HG02981 (cell line): ENCODE data around the gene TBXA2R.
"Not testable (repeated sequence)": the region's sequence is repeated elsewhere in the genome, so short reads cannot be mapped to it uniquely, and the experiment has no call there.

Source experiments
- ATAC-seq: cut with Tn5 transposase; IDR thresholded peaks from one replicate; pipeline ENCODE4 v1.9.1; 2021; ENCODE audit warnings: mild to moderate bottlenecking, moderate library complexity; ENCODE audit not compliant: unreplicated experiment

TBXA2R gene

GRCh38 chr19:3584036-3584802 lies 22.5 kb downstream of the TBXA2R start:
- not testable (repeated sequence) for ATAC-seq

- not testable (repeated sequence) for ATAC-seq
Measured at GRCh38 chr19:3581792-3582191, 24.9 kb downstream of the TBXA2R start.

DNA sequence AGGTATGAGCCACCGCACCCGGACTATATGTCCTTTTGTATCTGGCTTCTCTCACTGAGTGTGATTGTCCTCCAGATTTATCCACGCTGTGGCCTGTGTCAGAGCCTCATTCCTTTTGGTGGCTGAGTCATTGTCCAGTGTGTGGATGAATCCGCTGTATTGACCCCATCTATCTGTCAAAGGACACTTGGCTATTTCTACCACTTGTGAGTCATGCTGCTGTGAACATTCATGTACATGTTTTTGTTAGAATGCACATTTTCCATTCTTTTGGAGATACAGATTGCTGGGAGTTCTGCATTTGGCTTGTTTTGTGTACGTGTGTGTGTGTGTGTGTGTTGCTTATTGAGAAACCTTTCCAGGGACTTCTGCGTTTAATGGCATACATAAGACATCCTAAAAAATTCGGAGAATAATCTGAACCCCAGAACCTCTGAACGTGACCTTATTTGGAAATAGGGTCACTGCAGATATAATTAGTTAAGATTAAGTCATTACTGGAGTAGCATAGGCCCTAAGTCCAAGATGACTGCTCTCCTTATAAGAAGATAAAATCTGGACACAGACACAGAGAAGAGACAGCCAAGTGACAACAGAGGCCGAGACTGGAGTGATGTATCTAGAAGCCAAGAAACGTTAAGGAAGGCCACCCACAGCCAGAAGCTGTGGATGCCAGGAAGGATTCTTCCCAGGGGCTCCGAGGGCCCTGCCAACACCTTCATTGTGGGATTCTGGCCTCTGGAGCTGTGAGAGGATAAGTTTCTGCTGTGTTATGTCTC lies 26.3 kb downstream of the TBXA2R start:
- no peak for ATAC-seq

DNA sequence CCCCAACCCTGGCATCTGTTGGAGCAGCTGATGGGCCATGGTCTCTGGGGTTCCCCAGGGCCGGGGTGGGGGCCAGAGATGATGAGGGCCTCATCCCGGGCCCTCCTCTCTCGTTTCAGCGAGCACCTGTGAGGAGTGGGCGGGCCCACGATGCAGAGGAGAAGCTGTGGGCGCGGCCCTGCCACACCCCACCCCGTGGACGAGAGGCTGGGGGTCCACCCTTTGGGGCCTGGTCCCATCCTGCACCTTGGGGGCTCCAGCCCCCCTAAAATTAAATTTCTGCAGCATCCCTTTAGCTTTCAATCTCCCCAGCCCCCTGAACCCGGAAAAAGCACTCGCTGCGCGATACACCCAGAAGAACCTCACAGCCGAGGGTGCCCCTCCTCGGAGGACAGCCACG lies 28.3 kb downstream of the TBXA2R start:
- ATAC-seq = no peak

- ATAC-seq = no peak
Measured at GRCh38 chr19:3577723-3578344, 28.8 kb downstream of the TBXA2R start.

DNA sequence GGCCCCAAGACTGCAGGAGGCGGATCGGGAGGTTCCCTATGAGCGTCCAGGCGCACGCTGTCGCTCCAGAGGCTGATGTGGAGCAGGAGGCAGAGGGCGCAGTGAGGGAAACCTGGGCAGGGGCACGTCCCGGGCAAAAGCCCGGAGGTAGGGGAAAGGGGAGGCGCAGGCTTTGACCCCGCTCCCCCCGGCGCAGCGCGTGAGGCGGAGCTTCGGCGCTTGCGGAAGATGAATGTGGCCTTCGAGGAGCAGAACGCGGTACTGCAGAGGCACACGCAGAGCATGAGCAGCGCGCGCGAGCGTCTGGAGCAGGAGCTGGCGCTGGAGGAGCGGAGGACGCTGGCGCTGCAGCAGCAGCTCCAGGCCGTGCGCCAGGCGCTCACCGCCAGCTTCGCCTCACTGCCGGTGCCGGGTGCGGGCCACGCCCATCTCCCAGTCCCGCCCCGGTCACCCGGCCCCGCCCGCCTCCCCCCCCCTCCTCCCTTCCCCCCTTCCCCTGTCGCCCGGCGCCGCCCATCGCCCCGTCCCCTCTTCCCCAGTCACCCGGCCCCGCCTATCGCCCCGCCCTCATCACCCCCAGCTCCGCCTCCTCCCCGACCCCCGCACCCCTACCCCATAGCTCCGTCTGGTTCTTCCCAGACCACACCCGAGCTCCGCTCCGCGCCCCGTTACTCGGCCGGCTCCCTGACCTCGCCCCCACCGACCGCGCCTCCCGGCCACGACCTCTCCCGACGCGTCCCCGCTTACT lies 29.8 kb downstream of the TBXA2R start:
- no peak for ATAC-seq

DNA sequence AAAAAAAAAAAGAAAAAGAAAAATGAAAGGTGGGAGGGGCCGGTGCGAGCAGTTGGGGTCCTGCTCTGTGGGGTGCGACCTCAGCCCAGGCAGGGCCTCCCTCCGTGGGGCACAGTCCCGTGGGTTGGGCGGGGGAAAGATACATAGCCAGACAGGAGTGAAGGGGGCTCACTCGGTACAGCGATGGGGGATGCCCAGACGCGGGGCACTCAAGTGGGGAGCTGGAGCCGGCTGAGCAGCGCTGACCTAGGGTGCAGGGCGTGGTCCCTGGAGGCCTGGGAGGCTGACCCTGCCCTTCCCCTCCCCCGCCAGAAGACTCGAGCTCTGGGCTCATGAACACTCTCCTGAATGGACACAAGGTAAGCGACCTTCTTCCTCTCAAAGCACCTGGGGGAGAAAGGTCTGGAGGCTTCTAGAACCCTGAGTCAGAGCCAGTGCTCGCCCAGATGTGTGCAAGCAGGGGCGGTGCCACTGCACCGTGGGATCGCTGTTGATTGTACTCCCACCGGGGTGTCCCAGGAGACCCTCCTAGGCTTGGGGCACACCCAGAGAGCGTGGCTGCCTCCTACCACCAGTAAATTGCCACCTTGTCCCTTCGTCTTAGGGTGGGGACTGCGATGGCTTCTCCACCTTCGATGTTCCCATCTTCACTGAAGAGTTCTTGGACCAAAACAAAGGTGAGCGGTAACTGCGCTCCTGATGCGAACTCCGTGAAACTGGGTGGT lies 30.6 kb downstream of the TBXA2R start:
- no peak for ATAC-seq

GRCh38 chr19:3575260-3575741 lies 31.4 kb downstream of the TBXA2R start:
- ATAC-seq = no peak

- no peak for ATAC-seq
Measured at GRCh38 chr19:3573858-3574637, 32.6 kb downstream of the TBXA2R start.

DNA sequence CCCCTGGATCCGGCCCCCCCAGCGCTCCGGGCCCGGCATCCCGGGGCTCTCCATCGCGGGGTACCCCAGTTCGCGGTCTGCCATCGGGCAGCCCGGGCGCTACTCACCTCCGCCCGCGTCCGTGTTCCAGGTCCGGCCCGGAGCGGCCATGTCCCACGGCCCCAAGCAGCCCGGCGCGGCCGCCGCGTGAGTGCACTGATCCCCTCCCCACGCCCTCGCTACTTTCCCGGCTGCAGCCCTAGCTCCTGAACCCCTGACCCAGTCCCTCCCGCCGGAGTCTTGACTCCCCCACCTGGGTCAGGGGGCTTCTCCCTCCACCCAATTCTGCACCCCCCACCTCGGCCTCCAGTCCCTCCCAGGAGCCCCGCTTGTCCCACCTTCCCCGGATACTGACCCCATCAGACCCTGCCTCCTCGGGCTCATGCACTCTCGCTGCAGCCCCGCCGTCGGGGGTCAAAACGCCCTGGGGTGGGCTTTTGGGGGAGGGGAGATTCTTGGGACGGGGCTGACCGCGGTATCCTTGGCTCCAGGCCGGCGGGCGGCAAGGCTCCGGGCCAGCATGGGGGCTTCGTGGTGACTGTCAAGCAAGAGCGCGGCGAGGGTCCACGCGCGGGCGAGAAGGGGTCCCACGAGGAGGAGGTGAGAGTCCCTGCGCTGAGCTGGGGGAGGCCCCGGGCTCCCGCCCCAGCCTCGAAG lies 33.4 kb downstream of the TBXA2R start:
- no peak for ATAC-seq

GRCh38 chr19:3572855-3573161 lies 33.9 kb downstream of the TBXA2R start, which contains the start of gene HMG20B:
HMG20B (plus strand) TSS chr19:3572944; CDS start chr19:3573310, 366 bp downstream.
- no peak for ATAC-seq

DNA sequence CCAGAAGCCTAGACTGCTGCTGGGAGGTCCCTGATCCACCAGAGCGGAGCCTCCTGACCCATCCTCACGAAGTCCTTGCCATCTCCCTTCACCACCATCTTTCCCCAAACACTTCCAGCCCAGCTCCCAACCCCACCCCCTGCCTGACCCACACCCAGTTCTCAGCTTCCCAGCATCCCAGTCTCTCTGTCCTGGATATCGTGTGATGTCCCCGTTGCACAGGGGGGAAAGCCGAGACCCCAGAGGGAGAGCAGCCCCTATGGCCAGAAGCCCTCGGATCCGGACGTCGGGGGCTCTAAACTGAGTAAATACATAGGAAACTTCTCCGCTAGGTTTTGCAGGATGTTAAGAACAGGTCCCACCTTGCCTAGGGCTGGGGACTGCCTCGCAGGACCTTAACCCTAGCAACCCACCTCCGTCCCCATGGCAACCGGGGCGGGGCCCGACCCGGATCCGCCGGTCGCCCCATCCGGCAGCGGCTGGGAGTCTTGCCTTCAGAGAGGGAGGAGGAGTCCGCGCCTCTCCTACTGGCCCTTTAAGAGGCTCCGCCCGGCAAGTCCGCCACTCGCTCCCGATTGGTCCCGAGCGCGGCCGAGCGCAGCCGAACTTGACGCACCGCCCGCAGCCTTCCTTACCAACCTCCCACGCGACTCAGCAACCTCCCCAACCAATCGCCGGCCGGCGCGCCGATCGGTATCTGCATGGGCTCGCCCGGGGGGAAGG lies 34.4 kb downstream of the TBXA2R start:
- peak; percentile 86 for ATAC-seq

DNA sequence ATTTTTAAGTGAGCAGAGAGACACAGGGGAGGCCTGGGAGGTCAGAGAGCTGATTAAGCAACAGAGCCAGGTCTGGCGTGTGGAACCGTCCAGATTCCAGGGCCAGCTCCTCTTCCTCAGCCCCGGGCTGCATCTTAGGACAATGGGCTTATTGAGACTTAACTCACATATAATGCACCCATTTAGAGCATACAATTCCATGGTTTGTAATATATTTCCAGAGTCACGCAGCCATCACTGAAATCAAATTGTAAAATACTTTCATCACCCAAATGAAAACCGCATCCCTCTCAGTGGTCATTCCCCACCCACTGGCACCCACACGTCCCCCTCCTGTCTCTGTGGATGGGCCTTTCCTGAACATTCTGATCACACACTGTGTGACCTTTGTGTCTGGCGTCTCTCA lies 36.1 kb downstream of the TBXA2R start:
- no peak for ATAC-seq

DNA sequence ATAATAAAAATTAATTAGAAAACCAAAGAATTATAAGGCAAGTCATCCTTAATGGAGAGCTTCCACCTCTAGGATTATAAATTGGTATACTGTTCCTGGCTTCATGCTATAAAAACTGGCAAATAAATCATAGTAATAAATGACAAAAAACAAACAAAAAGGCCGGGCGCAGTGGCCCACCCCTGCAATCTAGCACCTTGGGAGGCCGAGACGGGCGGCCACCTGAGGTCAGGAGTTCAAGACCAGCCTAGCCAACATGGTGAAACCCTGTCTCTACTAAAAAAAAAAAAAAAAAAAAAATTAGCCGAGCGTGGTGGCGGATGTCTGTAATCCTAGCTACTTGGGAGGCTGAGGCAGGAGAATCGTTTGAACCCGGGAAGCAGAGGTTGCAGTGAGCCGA lies 36.6 kb downstream of the TBXA2R start:
- ATAC-seq = not testable (repeated sequence)

DNA sequence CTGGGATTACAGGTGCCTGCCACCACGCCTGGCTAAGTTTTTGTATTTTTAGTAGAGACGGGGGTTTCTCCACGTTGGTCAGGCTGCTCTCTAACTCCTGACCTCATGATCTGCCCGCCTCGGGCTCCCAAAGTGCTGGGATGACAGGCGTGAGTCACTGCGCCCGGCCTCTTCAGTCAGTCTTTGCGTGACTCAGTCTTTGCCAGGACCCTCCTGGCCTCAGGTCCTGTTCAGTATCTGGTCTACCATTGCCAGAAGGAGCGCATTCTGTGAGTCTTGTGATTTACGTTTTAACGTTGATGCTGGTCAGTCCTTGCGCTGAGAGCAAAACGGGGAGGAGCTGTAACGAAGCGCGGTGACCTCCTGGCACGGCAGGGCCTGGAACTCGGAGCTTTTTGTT lies 41.5 kb downstream of the TBXA2R start:
- ATAC-seq = no peak

- no peak for ATAC-seq
Measured at GRCh38 chr19:3563709-3564524, 42.8 kb downstream of the TBXA2R start.

GRCh38 chr19:3557461-3558248 lies 49.0 kb downstream of the TBXA2R start, which contains the start of gene MFSD12:
MFSD12 (minus strand) TSS chr19:3557586; CDS start chr19:3557403, 183 bp downstream.
- ATAC-seq = peak; percentile 78
